ENCODE results near the gene PER3.
"Not testable (repeated sequence)": the region's sequence is repeated elsewhere in the genome, so short reads cannot be mapped to it uniquely, and the experiment has no call there.

Gene PER3

DNA sequence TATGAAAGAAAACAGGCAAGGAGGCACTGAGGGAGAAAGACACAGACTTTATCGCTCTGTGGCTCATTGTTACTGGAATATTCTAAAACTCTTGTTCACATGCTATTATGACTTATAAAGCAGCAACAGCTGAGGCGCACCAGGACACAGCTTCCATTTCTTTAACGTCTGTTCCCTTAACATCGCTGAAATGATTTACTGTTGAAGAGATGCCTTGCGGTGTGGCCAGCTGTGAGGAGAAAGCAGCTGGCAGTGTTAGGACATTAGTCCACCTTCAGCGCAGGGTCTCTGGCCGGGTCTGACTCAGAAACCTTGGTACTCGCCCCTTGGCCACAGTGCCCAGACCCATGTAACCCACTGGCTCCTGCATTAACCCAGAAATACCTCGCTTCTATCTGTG lies 3.1 kb upstream of the PER3 start:
- no peak for DNase-seq (ENCODE audit: low read depth)

DNA sequence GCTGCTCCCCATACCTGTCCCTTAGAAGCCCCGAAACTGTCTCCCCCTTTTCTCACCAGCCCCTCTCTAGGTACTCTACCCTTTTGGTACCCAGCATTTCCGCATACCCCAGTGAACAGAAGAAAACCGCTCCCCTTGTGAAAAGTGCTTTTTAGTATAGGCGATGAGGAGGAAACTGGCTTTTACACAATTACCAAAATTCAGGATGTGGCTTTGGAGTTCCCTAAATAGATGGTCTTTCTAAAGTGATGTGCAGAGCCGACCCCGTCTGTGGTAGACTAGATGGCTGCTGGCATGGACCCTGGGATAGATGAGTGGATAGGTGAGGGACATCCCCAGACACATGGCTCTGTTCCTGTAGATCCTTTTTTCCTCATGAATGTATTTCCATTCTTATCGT lies 2.6 kb upstream of the PER3 start:
- no peak for DNase-seq (ENCODE audit: low read depth)

DNA sequence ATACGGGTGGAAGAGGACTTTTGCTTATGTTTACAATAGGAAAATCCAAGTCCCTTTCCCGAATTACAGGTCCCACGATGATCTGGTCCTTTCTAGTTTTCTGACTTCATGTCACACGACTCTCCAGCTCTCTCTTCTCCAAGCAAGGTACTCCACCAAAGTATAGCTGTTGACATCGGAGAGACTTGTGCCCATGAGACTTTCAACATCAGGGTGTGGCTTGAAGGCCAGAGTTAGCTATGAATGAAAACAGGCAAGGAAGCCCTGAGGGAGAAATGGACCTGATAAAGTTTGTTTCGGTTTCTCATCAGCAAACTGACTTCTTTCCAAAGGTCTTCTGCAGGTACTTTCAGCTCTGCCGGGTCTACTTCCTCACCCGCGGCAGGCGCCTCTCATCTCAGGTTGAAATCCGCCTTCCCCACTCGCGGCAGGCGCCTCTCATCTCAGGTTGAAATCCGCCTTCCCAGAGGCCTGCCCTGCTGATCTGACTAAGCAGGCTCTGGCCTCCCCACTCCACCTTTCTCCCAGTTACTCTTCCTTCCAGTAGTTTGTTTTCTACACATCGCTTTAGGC lies 2.1 kb upstream of the PER3 start:
- no peak for DNase-seq (ENCODE audit: low read depth)

DNA sequence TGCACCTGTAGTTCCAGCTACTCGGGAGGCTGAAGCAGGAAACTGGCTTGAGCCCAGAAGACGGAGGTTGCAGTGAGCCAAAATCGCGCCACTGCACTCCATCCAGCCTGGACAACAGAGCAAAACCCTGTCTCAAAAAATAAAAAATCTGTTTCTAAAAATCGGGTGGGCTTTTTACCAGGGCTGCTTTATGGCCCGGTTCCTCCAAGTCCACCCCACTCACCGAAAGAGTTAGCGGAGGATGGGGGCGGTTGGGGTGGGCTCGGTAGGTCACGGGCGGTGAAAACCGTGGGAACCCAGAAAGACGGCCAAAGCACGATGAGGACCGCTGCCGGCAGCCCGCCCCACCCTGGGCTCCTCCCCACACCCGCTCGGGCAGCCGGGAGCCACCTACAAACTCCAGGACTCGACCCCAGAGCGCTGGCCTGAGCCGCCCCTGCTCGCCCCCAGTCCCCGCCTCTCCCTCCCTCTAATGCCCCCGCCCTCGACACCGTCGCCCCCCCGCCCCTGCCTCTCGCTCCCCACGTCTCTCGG lies 846 bp upstream of the PER3 start:
- peak; percentile 44 for DNase-seq (ENCODE audit: low read depth)

DNA sequence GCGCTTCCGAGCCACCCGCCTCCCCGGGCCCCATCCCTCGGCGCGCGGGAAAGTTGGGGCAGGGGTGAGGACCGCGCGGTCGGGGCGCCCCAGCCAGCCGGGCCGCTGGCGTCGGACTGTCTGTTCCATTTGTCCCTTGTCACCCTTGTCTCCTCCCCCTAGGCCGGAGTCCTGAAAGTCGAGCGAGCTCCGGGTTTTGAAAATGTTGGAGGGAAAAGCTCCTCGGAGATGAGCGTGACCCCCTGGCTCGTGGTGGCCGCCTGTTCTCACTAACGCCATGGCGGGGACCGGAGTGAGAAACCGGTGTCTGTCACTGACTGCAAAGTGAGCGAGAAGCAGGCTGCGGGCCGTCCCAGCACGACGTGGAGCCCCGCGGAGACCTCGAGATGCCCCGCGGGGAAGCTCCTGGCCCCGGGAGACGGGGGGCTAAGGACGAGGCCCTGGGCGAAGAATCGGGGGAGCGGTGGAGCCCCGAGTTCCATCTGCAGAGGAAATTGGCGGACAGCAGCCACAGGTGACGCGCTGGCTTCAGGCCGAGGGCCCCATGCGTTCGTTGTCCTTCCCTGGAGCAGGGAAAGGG lies 491 bp downstream of the PER3 start:
- DNase-seq (ENCODE audit: low read depth): peak; percentile 9

DNA sequence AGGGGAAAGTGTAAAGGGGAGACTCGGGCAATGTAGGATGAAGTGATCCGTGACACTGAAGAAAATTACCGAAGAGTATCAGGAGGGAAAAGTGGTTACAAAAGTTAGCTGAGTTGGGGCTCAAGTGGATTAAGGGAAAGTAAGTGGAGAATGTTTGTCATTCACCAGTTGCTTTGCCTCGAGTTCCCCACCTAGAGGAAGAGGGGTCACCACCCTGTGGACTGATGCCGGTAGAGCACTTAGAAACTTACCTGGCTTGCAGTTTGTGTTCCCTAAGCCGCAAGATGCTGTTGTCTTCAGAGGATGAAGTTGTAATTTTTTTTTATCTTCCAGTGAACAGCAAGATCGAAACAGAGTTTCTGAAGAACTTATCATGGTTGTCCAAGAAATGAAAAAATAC lies 1.0 kb downstream of the PER3 start:
- DNase-seq (ENCODE audit: low read depth): no peak

DNA sequence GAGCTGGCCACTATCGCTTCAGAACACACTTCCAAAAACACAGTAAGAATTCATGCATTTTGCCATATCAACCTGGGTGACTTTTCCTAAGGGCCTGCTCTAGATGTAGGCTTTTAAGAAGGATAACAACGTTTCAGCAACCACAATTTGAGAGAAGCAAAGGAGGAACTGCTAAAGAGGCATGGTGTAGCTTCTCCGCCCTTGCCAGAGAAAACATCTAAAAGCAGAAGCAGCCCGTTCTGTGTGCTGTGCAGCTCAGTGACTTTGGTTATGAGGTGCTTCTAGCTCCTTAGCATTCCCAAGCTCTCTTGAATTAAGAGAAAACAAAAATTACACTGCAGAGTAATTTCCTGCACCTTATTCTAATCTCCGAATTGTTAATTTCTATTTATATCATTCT lies 2.7 kb downstream of the PER3 start:
- no peak for DNase-seq (ENCODE audit: low read depth)

DNA sequence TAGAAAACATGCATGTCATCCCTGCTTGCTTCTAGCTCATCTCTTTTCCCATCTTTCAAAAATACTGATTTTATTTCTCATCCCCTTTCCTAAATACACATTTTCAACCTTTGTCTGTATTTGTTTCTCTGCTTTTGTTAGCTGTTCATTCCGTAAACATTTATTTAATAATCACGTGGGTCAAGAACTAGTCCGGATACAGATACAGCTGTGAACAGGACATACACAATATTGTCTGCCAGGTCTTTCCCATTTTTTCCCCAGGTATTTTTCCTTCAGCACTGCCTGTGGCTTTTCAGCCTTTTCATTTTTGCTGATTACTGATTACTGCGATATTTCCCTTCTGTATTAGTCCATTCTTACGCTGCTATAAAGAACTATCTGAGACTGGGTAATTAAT lies 5.7 kb downstream of the PER3 start:
- DNase-seq (ENCODE audit: low read depth): no peak

DNA sequence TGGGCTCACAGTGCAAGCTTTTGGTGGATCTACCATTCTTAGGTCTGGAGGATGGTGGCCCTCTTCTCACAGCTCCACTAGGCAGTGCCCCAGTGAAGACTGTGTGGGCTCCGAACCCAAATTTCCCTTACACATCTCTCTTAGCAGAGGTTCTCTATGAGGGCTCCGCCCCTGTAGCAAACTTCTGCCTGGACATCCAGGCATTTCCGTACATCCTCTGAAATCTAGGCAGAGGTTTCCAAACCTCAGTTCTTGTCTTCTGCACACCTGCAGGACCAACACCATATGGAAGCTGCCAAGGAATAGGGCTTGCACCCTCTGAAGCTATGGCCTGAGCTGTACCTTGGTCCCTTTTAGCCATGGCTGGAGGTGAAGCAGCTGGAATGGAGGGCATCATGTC lies 6.9 kb downstream of the PER3 start:
- DNase-seq (ENCODE audit: low read depth): not testable (repeated sequence)

DNA sequence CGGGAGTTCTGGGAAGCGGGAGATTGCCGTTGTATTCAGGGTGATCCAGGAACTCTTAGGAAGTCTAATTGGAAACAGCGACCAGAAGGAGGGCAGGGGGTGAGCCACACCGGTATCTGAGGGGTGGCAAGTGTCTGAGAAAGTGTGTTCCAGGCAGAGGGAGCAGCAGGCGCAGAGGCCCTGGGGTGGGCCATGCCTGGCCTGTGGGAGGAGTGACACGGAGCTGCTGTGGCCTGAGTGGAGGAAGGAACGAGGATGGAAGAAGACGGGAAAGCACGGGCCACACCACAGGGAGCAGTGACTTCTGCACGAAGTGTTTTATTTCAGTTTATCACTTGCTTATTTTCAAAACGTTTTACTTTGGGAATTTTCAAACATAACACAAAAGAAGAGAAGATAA lies 11.3 kb downstream of the PER3 start:
- no peak for DNase-seq (ENCODE audit: low read depth)

DNA sequence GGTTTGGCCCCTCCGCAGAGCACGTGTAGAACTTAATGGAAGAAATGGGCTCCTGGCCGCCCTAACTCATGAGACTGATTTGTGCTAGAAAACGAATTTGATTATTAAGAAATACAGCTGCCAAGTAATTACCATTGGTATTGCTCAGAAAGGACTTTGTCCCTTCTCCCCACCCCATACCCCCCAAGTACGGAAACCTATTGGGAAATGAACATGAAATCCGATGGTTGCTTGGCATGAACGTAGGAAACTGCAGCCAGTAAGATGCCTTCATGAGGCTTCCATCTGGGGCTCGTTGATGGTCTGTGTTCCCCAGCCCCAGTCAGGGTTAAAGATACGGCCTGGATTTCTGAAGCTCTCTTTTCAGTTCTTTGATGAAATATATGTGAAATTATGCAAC lies 21.4 kb downstream of the PER3 start:
- no peak for DNase-seq (ENCODE audit: low read depth)

DNA sequence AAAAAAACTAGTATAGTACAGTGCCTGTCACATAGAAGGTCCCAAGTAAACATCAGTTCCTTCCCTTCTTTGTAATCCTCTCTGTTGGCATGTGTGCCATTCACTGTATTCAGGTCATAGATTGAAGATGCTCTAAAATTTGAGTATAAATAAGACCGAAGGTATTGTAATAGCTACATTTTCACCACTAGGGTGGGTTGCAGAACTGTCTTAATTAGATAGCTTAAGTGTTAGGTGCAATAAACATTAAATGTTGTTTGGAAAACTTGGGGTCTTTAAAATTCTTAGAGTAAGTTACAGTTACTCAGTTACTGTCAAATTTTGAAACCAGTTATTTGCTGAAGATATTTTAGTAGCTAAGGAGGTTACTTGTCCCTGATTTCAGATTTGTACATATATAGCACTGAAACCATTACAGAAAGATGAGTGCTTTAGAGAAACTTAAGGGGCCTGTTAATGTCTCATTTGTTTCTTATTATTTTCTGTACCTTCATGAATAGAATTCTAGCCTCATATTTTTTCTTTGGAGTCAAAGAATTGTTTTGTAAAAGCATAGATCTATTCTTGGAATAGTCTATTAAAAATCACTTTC lies 24.3 kb downstream of the PER3 start:
- DNase-seq (ENCODE audit: low read depth): peak; percentile 5

DNA sequence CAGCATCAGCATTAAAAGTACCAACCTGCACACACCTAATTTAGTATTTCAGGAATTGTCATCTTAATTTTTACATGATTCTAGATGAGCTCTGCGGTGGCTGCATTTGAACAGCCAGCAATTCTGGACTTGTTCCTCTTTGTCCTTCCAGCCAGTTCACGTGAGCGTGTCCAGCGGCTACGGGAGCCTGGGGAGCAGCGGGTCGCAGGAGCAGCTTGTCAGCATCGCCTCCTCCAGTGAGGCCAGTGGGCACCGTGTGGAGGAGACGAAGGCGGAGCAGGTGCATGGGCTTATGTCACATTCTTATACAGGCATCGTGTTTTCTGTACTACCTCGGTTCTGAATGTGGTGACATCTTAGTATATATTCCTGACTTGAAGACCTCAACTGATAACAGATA lies 25.7 kb downstream of the PER3 start:
- no peak for DNase-seq (ENCODE audit: low read depth)

DNA sequence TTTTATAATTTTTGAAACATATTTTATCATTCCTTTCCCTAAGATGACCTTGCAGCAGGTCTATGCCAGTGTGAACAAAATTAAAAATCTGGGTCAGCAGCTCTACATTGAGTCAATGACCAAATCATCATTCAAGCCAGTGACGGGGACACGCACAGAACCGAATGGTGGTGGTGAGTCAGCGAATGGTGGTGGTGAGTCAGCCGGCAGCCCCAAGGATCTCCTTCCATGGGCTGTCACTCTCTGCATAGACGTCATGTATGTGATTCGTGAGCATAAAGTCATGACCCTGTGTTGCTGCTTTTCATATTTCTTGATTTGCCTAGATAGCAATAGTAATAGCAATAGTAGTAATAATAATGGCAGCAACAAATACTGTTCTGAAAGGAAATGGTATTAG lies 26.3 kb downstream of the PER3 start:
- DNase-seq (ENCODE audit: low read depth): peak; percentile 88

DNA sequence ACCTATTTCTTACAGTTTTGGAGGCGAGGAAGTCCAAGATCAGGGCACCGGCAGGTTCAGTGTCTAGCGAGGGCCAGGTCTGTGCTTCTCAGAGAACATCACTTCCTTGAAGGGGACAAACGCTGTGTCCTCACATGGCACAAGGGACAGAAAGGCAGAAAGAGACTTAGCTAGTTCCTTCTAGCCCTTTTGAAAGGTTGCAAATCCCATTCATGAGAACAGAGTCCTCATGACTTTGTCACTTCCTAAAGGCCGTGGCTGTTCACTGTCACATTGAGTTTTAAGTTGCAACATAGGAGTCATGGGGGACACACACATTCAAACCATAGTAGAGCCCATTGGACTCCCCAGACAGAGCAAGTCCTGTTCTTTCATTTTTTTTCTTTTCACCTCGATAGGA lies 27.4 kb downstream of the PER3 start:
- DNase-seq (ENCODE audit: low read depth): no peak

DNA sequence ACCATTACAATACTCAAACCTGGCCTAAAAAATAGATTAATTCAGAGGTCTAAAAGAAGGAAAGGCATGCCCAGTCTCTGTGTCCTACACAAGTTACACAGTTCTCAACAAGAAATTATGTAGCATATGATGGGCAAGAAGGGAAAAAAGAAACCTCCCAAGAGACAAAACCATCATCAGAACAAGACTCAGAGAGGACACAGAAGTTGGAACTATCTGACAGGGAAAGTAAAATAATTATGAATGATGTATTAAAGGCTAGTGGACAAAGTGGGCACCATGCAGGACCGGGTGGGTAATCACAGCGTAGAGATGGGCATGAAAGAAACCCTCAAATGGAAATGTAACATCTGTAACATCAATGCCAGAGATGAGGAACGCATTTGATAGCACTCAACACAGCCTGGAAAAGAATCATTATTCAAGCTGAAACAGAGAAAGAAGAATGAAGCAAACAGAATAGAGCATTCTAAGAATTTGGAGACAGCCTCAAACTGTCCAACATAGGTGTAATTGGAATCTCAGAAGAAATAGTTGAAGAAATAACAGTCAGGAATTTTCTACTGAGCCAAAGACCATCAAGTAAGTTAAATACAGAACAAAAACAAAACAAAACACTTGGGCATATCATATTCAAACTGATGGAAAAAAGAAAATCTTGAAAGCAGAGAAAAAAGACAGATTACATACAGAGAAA lies 29.7 kb downstream of the PER3 start:
- no peak for DNase-seq (ENCODE audit: low read depth)

DNA sequence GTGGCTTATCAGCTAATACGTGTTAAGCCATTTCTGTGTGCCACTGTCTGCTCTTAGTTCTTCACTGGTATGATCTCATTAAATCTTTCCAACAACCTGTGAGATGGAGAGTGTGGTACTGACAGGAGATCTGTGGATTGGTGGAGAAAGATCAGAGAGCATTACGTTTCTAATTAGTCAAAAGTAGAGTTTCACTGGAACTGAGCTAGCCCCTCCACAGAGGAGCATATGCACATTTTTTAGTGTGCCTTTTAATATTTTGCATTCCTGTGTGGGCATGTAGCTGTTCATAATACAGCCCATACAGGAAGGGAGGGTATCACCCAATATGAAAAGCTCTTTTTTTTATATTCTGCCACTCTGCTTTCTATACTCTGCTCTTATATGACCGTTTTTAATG lies 37.2 kb downstream of the PER3 start:
- no peak for DNase-seq (ENCODE audit: low read depth)

DNA sequence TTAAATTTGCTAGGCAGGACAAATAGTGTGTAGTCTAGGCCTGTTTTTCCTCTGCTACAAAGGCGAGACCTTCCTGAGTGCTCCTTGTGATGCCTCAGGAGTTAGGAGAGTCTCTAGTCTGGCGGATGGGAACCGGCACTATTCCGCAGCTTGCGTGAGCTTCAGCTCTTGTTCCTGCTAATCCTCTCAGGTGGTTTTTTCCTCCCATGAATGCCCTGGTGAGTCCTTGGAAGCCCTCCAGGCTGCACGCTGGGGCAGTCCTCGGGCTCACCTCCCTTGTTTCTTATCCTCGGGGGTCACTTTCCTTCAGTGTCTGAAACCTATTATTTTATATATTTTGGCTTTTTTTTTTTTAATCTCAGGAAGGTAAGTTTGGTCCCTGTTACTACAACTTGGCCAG lies 40.6 kb downstream of the PER3 start:
- no peak for DNase-seq (ENCODE audit: low read depth)

DNA sequence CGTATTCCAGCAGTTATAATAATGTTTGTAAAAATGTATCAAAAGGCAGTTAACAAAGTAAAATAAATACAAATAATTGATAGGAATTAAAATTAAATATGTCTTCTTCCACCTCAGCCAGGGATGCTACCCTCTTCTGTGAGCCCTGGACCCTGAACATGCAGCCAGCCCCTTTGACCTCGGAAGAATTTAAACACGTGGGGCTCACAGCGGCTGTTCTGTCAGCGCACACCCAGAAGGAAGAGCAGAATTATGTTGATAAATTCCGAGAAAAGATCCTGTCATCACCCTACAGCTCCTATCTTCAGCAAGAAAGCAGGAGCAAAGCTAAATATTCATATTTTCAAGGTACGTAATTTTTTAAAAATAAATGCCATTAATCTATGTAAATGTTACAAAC lies 42.3 kb downstream of the PER3 start:
- DNase-seq (ENCODE audit: low read depth): no peak

DNA sequence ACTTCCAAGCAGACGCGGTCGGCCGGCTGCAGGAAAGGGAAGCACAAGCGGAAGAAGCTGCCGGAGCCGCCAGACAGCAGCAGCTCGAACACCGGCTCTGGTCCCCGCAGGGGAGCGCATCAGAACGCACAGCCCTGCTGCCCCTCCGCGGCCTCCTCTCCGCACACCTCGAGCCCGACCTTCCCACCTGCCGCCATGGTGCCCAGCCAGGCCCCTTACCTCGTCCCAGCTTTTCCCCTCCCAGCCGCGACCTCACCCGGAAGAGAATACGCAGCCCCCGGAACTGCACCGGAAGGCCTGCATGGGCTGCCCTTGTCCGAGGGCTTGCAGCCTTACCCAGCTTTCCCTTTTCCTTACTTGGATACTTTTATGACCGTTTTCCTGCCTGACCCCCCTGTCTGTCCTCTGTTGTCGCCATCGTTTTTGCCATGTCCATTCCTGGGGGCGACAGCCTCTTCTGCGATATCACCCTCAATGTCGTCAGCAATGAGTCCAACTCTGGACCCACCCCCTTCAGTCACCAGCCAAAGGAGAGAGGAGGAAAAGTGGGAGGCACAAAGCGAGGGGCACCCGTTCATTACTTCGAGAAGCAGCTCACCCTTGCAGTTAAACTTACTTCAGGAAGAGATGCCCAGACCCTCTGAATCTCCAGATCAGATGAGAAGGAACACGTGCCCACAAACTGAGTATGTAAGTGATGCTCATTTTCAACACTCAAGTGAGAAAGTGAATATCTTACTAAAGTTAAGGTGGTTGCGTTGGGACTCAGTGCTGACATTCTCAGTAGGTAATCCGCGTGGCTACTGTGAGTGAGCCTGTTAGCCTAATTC lies 43.2 kb downstream of the PER3 start:
- no peak for DNase-seq (ENCODE audit: low read depth)

DNA sequence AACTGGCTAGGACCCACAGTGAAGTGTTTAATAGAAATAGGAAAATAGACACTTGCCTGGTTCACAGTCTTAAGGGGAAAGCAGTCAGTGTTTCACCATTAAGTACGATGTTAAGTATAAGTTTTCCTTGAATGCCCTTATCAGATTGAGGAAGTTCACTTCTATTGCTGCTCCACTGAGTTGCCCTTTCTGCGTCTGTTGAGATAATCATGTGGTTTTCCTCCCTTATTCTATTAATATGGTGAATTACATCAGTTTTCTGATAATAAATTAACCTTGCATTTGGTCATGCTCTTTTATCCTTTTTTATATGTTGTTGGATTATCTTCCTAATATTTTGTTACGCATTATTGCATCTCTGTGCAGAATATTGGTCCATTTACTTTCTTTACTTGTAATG lies 47.4 kb downstream of the PER3 start:
- DNase-seq (ENCODE audit: low read depth): no peak

DNA sequence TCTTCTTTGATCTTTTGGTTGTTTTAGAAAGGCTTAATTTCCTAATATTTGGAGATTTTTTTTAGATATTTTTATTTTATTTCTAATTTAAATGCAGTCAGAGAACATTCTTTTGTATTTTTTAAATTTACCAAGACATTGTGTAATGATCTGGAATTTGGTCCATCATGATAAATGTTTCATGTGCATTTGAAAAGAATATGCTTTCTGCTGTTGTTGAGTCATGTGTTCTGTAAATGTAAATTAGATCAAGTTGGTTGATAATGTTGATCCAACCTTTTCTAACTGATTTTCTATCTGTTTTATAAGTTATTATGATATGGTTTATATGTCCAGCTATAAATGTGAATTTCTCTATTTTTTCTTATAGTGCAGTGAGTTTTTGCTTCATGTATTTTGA lies 48.9 kb downstream of the PER3 start:
- DNase-seq (ENCODE audit: low read depth): no peak

All from stromal cell of bone marrow (primary cell).